Middle frontal gyrus (tissue), 1 donor: ENCODE measurements around the gene C5AR1.
"Not testable (repeated sequence)": the region's sequence is repeated elsewhere in the genome, so short reads cannot be mapped to it uniquely, and the experiment has no call there.

Experiments
- DNase-seq: peaks from one replicate; pipeline ENCODE4 v3.0.0-alpha.2; 2015; ENCODE audit warnings: low spot score; ENCODE audit errors: extremely low spot score

C5AR1 gene

GRCh38 chr19:47331931-47332547 lies 22.4 kb downstream of the C5AR1 start, which contains the start of gene C5AR2:
Gene C5AR2, plus strand, starts transcription at chr19:47332175. Its CDS starts 8,625 bp downstream, at chr19:47340800.
- no peak for DNase-seq

GRCh38 chr19:47336765-47337718 lies 27.4 kb downstream of the C5AR1 start:
- DNase-seq, result not testable (repeated sequence)

- DNase-seq, result no peak
Measured at GRCh38 chr19:47339196-47339880, 29.7 kb downstream of the C5AR1 start.

GRCh38 chr19:47340477-47341208 lies 31.0 kb downstream of the C5AR1 start:
- no peak for DNase-seq

- DNase-seq, result no peak
Measured at GRCh38 chr19:47341734-47342133, 32.1 kb downstream of the C5AR1 start.

GRCh38 chr19:47343194-47343802 lies 33.6 kb downstream of the C5AR1 start:
- no peak for DNase-seq

- DNase-seq, result no peak
Measured at GRCh38 chr19:47344425-47344824, 34.8 kb downstream of the C5AR1 start.

GRCh38 chr19:47346024-47346423 lies 36.4 kb downstream of the C5AR1 start:
- not testable (repeated sequence) for DNase-seq

GRCh38 chr19:47348819-47349795 lies 39.4 kb downstream of the C5AR1 start, which contains the start of gene DHX34:
Gene DHX34, plus strand, starts transcription at chr19:47349315. Its CDS starts 3,716 bp downstream, at chr19:47353031.
- peak; percentile 96 for DNase-seq

- no peak for DNase-seq
Measured at GRCh38 chr19:47350630-47351029, 41.0 kb downstream of the C5AR1 start.

GRCh38 chr19:47351548-47351947 lies 41.9 kb downstream of the C5AR1 start:
- DNase-seq, result peak; percentile 51

GRCh38 chr19:47352095-47352494 lies 42.4 kb downstream of the C5AR1 start:
- no peak for DNase-seq

- no peak for DNase-seq
Measured at GRCh38 chr19:47353307-47353712, 43.6 kb downstream of the C5AR1 start.

GRCh38 chr19:47356900-47357299 lies 47.2 kb downstream of the C5AR1 start:
- no peak for DNase-seq

- no peak for DNase-seq
Measured at GRCh38 chr19:47357788-47358680, 48.4 kb downstream of the C5AR1 start.

GRCh38 chr19:47358936-47359335 lies 49.3 kb downstream of the C5AR1 start:
- DNase-seq, result no peak

GRCh38 chr19:47362321-47362720 lies 52.7 kb downstream of the C5AR1 start:
- no peak for DNase-seq

GRCh38 chr19:47363758-47364531 lies 54.3 kb downstream of the C5AR1 start:
- no peak for DNase-seq
